Endothelial cell of umbilical vein (primary cell): Measurements from ENCODE around the gene CENPS. TPM values are rescaled to one million over a fixed set of nuclear protein-coding genes. Genes with fewer than 3 reads are reported as not detected.

Experiments used
- BruUV-seq: library from RNA; stranded (reverse); fragments of 400-500 nt; replicated peaks from 2 replicates; lab custom pipeline; 2021; lab: Mats Ljungman, UMichigan
- CTCF ChIA-PET: fragments of 300-600, 350-600 bp; sonication (Branson Sonifier 250); formaldehyde crosslinking; loops from one replicate; lab custom pipeline; 2021; ENCODE audit warnings: antibody characterized with exemption, inconsistent platforms; lab: Charles Lee
- POLR2A ChIA-PET: fragments of 300-600, 350-600 bp; sonication (Branson Sonifier 250); formaldehyde crosslinking; loops from one replicate; lab custom pipeline; 2021; ENCODE audit warnings: antibody characterized with exemption, inconsistent platforms; lab: Charles Lee
- DNase-seq: peaks from one replicate; pipeline ENCODE4 v3.0.0-alpha.2; 2011; ENCODE audit warnings: low read depth, low spot score
- FAIRE-seq: peaks from 2 replicates; lab custom pipeline; 2011; peaks lifted over from hg19 to GRCh38; lab: Jason Lieb, UNC
- H2AFZ ChIP-seq: 2 replicates; pipeline ENCODE4 v1.6.0; 2012; ENCODE audit warnings: low read depth, low read length, control low read depth, inconsistent platforms
- H3K27ac ChIP-seq: 2 replicates; pipeline ENCODE4 v1.5.1; 2011; ENCODE audit warnings: low read depth, mild to moderate bottlenecking, control low read depth, low read length, moderate library complexity; ENCODE audit not compliant: insufficient read depth
- H3K27me3 ChIP-seq, 2 experiments: 2 replicates each; pipeline versions ENCODE4 v1.6.0 to v1.6.1; 2011; ENCODE audit warnings: low read length in 2 of 2, mixed read lengths in 1 of 2; ENCODE audit not compliant: control insufficient read depth in 2 of 2, insufficient read depth in 2 of 2
- H3K36me3 ChIP-seq, 2 experiments: 2 replicates in 1 of 2; 3 replicates in 1 of 2; pipeline ENCODE4 v1.5.1; 2011; ENCODE audit warnings: low read length in 2 of 2, mild to moderate bottlenecking in 1 of 2, moderate library complexity in 1 of 2; ENCODE audit not compliant: control insufficient read depth in 2 of 2, insufficient read depth in 2 of 2; ENCODE audit errors: extremely low read depth in 1 of 2
- H3K4me1 ChIP-seq: 3 replicates; pipeline ENCODE4 v1.5.1; 2011; ENCODE audit warnings: mild to moderate bottlenecking, low read length; ENCODE audit not compliant: control insufficient read depth, insufficient read depth; ENCODE audit errors: extremely low read depth
- H3K4me2 ChIP-seq: 2 replicates; pipeline ENCODE4 v1.6.1; 2011; ENCODE audit warnings: low read length, control low read depth, mixed read lengths; ENCODE audit not compliant: insufficient read depth
- H3K4me3 ChIP-seq, 3 experiments: fragments of 200-600 bp in 1 of 3; sonication (generic), shearing (Covaris generic) in 1 of 3; replicated peaks in 1 of 3; 2 replicates each; pipeline ENCODE4 v1.5.1; 2011 to 2016; ENCODE audit warnings: control low read depth in 3 of 3, low read length in 3 of 3, mild to moderate bottlenecking in 2 of 3, inconsistent platforms in 1 of 3, low read depth in 1 of 3, moderate library complexity in 1 of 3; ENCODE audit not compliant: insufficient read depth in 1 of 3
- H3K79me2 ChIP-seq: 2 replicates; pipeline ENCODE4 v1.6.0; 2012; ENCODE audit warnings: low read length, inconsistent platforms; ENCODE audit not compliant: control insufficient read depth, insufficient read depth
- H3K9ac ChIP-seq: replicated peaks from 2 replicates; pipeline ENCODE3; 2011; ENCODE audit warnings: low read length, control low read depth; ENCODE audit not compliant: insufficient read depth; ENCODE audit errors: extremely low read depth
- H3K9me1 ChIP-seq: replicated peaks from 3 replicates; pipeline ENCODE4 v1.6.0; 2011; ENCODE audit warnings: mild to moderate bottlenecking, low read length; ENCODE audit not compliant: control insufficient read depth, insufficient read depth; ENCODE audit errors: extremely low read depth
- H3K9me3 ChIP-seq: replicated peaks from 2 replicates; pipeline ENCODE4 v1.5.1; 2012; ENCODE audit warnings: low read length, inconsistent platforms; ENCODE audit not compliant: control insufficient read depth, insufficient read depth
- H4K20me1 ChIP-seq: replicated peaks from 2 replicates; pipeline ENCODE3; 2011; ENCODE audit warnings: mild to moderate bottlenecking, low read length; ENCODE audit not compliant: control insufficient read depth, insufficient read depth; ENCODE audit errors: extremely low read depth
- EZH2 ChIP-seq: IDR thresholded peaks from 2 replicates; pipeline ENCODE4 v1.6.1; 2012; ENCODE audit warnings: borderline replicate concordance, low read depth, mild to moderate bottlenecking, moderate library complexity, low read length, inconsistent platforms; ENCODE audit not compliant: severe bottlenecking
- FOS ChIP-seq: IDR thresholded peaks from 2 replicates; pipeline ENCODE4 v1.6.1; 2011; ENCODE audit warnings: mild to moderate bottlenecking, low read length, moderate library complexity, borderline replicate concordance; ENCODE audit not compliant: insufficient read depth
- GATA2 ChIP-seq: IDR thresholded peaks from 2 replicates; pipeline ENCODE4 v1.7.0; 2011; ENCODE audit warnings: low read depth, mild to moderate bottlenecking, moderate library complexity, mixed read lengths, low read length; ENCODE audit not compliant: insufficient read length, insufficient read depth
- JUN ChIP-seq: IDR thresholded peaks from 2 replicates; pipeline ENCODE4 v1.6.1; 2011; ENCODE audit warnings: borderline replicate concordance, low read depth; ENCODE audit not compliant: insufficient read length, insufficient read depth
- MYC ChIP-seq: IDR thresholded peaks from one replicate; pipeline ENCODE4 v1.6.1; 2011; ENCODE audit warnings: mild to moderate bottlenecking, low read depth, low read length
- POLR2A ChIP-seq: IDR thresholded peaks from 2 replicates; pipeline ENCODE4 v1.6.1; 2012; ENCODE audit warnings: low read depth, mild to moderate bottlenecking, control low read depth, low read length
- POLR2AphosphoS5 ChIP-seq: IDR thresholded peaks from 2 replicates; pipeline ENCODE4 v1.6.1; 2012; ENCODE audit warnings: low read depth, mild to moderate bottlenecking, control low read depth, low read length, moderate library complexity; ENCODE audit not compliant: insufficient read depth
- dilution Hi-C: fragments of 300-500 bp; cut with MboI; formaldehyde crosslinking; loops from one replicate; pipeline ENCODE4 v1.15.0; 2019; ENCODE audit warnings: low sequenced_read_pairs; ENCODE audit not compliant: extremely low pct_ligation_motif_present
- intact Hi-C: fragments of 100-400 bp; cut with micrococcal nuclease; formaldehyde crosslinking; loops from one replicate; pipeline ENCODE4 v1.10.0; 2022
- polyA plus RNA-seq, 4 experiments: library from polyadenylated mRNA; depleted of rRNA in 3 of 4; stranded (reverse) in 3 of 4; unstranded in 1 of 4; fragments of >200 nt; gene quantifications; 2 replicates each; pipeline versions ENCODE4 v1.2.1 to v1.2.3, GENCODE V29; 2011 to 2012; ENCODE audit warnings: missing spikeins in 1 of 4
- total RNA-seq: library from RNA; stranded (reverse); gene quantifications from 2 replicates; pipeline ENCODE4 v1.2.3, GENCODE V29; 2021
- TF ChIP-seq, protein P1 (sequence below): IDR thresholded peaks from 2 replicates; pipeline ENCODE4 v1.6.1; 2011; ENCODE audit not compliant: insufficient read depth, insufficient read length
- TF ChIP-seq, protein P2 (sequence below), 2 donors: IDR thresholded peaks; 1 replicate in 1 of 2; 2 replicates in 1 of 2; pipeline ENCODE4 v1.5.1; 2011; ENCODE audit warnings: low read length in 2 of 2, mild to moderate bottlenecking in 2 of 2, moderate library complexity in 2 of 2, control low read depth in 1 of 2, inconsistent platforms in 1 of 2, low read depth in 1 of 2; ENCODE audit not compliant: insufficient read depth in 1 of 2; ENCODE audit errors: extremely low read depth in 1 of 2

Gene CENPS
- total and polyA plus RNA-seq, 2 donors (not counting 3 experiments of a cell fraction or from before 2014, with no cell fraction given) = 10.2 to 16.2 TPM

DNA sequence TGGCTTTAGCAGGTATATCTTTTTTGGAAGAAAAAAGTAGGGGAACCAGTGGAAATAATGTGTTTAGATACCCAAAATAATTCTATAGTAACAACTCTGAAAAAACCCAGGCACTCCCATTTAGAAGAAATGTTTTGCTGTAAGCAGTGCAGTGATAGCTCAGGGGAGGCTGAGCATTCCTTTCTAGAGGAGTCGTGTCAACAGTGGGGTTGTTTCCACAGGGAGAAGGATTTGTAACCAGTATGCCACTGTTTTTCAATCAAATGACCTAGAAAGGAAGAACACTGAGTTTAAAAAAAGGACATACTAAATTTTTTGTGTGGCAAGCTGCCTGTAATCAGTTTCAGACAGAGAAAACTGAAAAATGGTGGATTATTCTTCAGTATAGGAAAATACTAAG is 29.0 kb upstream of the CENPS start:
- no TSS peak for BruUV-seq
- dilution Hi-C loops (no loop called here), intact Hi-C loops (no loop called here)
- Histone ChIP-seq H3K4me3 (no peak overlapping the region), H3K36me3 (peaks cover 10 to 14% of the 10 kb centered on the region in 2 experiments), H3K9me3 (no peaks in the 10 kb centered on the region), H2AFZ (no peak overlapping the region), H3K79me2 (peaks cover 40% of the 10 kb centered on the region), H3K4me1 (peaks cover 38% of the 10 kb centered on the region), H4K20me1 (no peaks in the 10 kb centered on the region), H3K27me3 (no peaks in the 10 kb centered on the region), H3K27ac (no peak overlapping the region), H3K4me2 (peak overlapping the region; percentile 88), H3K9me1 (no peaks in the 10 kb centered on the region), H3K9ac (no peak overlapping the region)
- FAIRE-seq (no peak), DNase-seq (no peak)
- ChIA-PET CTCF (interaction anchor here (1.1 to 3.3 kb wide), 3 partner anchors 14 to 94 kb away, joined by 3 to 21 read pairs (median 4); no protein-coding TSS in a partner anchor), POLR2A (interaction anchor here (0.6 kb wide), 2 partner anchors 19 to 25 kb away, joined by 3 to 8 read pairs; no protein-coding TSS in a partner anchor)
- TF ChIP-seq, protein P1, sequence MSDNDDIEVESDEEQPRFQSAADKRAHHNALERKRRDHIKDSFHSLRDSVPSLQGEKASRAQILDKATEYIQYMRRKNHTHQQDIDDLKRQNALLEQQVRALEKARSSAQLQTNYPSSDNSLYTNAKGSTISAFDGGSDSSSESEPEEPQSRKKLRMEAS = no peak
- TF ChIP-seq EZH2 (no peak), GATA2 (no peak), MYC (no peak), JUN (no peak), POLR2AphosphoS5 (no peak), FOS (no peak), POLR2A (no peak)
- TF ChIP-seq, protein P2, sequence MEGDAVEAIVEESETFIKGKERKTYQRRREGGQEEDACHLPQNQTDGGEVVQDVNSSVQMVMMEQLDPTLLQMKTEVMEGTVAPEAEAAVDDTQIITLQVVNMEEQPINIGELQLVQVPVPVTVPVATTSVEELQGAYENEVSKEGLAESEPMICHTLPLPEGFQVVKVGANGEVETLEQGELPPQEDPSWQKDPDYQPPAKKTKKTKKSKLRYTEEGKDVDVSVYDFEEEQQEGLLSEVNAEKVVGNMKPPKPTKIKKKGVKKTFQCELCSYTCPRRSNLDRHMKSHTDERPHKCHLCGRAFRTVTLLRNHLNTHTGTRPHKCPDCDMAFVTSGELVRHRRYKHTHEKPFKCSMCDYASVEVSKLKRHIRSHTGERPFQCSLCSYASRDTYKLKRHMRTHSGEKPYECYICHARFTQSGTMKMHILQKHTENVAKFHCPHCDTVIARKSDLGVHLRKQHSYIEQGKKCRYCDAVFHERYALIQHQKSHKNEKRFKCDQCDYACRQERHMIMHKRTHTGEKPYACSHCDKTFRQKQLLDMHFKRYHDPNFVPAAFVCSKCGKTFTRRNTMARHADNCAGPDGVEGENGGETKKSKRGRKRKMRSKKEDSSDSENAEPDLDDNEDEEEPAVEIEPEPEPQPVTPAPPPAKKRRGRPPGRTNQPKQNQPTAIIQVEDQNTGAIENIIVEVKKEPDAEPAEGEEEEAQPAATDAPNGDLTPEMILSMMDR (IDR thresholded peaks at IDR 0.05; ENCODE audit: extremely low read depth in 1 of 2, insufficient read depth in 1 of 2, low read depth in 1 of 2, low read length in 2 of 2) = no peak
